Heart right ventricle (tissue), 16 donors: Measurements from ENCODE around the gene KLHL29. TPM values are rescaled to one million over a fixed set of nuclear protein-coding genes. Genes with fewer than 3 reads are reported as not detected.
A peak's percentile ranks its signal among the peaks of the same experiment; 100 is the strongest.

Experiments
- ATAC-seq, 8 donors: fragments of 200-7000 bp; cut with Tn5 transposase; one replicate each; pipeline ENCODE4 v1.9.1; 2020; ENCODE audit warnings: mild to moderate bottlenecking in 8 of 8, moderate library complexity in 8 of 8, moderate number of reproducible peaks in 1 of 8
- DNase-seq, 2 donors: peaks; one replicate each; pipeline ENCODE4 v3.0.0-alpha.2; 2020
- H3K27ac ChIP-seq, 10 donors: fragments of 200-600 bp; sonication (generic) in 2 of 10; one replicate each; pipeline versions ENCODE4 v1.5.0 to v1.8.0; 2020 to 2022; ENCODE audit warnings: mild to moderate bottlenecking in 3 of 10
- H3K27me3 ChIP-seq, 7 donors: fragments of 200-600 bp; one replicate each; pipeline ENCODE4 v1.8.0; 2021 to 2022; ENCODE audit warnings: mild to moderate bottlenecking in 2 of 7
- H3K36me3 ChIP-seq, 9 donors: fragments of 200-600 bp; sonication (generic) in 1 of 9; one replicate each; pipeline versions ENCODE4 v1.5.0 to v1.8.0; 2020 to 2022; ENCODE audit warnings: mild to moderate bottlenecking in 2 of 9
- H3K4me1 ChIP-seq, 9 donors: fragments of 200-600 bp; sonication (generic) in 1 of 9; one replicate each; pipeline versions ENCODE4 v1.5.0 to v1.8.0; 2020 to 2022; ENCODE audit warnings: mild to moderate bottlenecking in 4 of 9
- H3K4me3 ChIP-seq, 10 donors: fragments of 200-600 bp; sonication (generic) in 2 of 10; one replicate each; pipeline versions ENCODE4 v1.5.0 to v1.8.0; 2020 to 2022; ENCODE audit warnings: mild to moderate bottlenecking in 7 of 10, moderate library complexity in 2 of 10
- H3K9me3 ChIP-seq, 11 donors: fragments of 200-600 bp in 10 of 11; sonication (generic) in 2 of 11; one replicate each; pipeline versions ENCODE4 v1.5.0 to v1.8.0; 2013 to 2022; ENCODE audit warnings: mild to moderate bottlenecking in 2 of 11, control low read depth in 1 of 11, moderate library complexity in 1 of 11
- WGBS, 2 donors: extraction: QIAGEN DNeasy Blood & Tissue Kit; methylation state at CpG; one replicate each; pipeline ENCODE4 v1.1.7; 2013; ENCODE audit warnings: inconsistent platforms in 1 of 2; 5-methylcytosine and 5-hydroxymethylcytosine counted together
- intact Hi-C, 10 donors: fragments of 100-400 bp; cut with DNase I; formaldehyde crosslinking; loops; one replicate each; pipeline versions ENCODE4 v1.11.1 to v1.14.2; 2022
- polyA plus RNA-seq, 2 donors: library from polyadenylated mRNA; stranded (reverse); fragments of 200-250 nt; gene quantifications; one replicate each; pipeline ENCODE4 v1.2.3, GENCODE V29; 2013
- total RNA-seq, 10 donors: library from RNA; stranded (reverse); fragmentation: NEBNext Ultra II Directional in 3 of 10; extraction: Animal tissue kit (Norgen Biotek cat#: 25700) in 3 of 10; gene quantifications; one replicate each; pipeline versions ENCODE4 v1.2.1 to v1.2.4, GENCODE V29; 2021 to 2023
- TF ChIP-seq, protein P1 (sequence below), 9 donors: fragments of 200-600 bp; sonication (generic) in 2 of 9; IDR thresholded peaks; one replicate each; pipeline versions ENCODE4 v1.5.0 to v1.8.0; 2021 to 2022; ENCODE audit warnings: antibody characterized with exemption in 9 of 9, mild to moderate bottlenecking in 5 of 9, moderate library complexity in 1 of 9
- donor health status: Arrhythmogenic right ventricular cardiomyopathy.
- donor health status: ischemic (EF 13 %, LVEDD 7.1; RV severe dilation, severe dysfunction).
- donor health status: healthy with polysubstance abuse.
- donor health status: DM: no; HTN: yes; CAD: no.
- donor health status: DM: no; HTN: no; CAD: no.
- donor health status: ischemic (EF 25% LVEDD 6.9; RV normal size, moderate dysfunction).
- donor health status: ischemic (EF 25% LVEDD 5.7; RV mildly dilated, moderate dysfunction).
- donor health status: healthy.
- donor health status: DM: yes; HTN: yes; CAD: no.
- donor health status: Ischemic cardiomyopathy.
- donor health status: ischemic (EF 35%, LVEDD 5.7; RV mildly dilated, moderate dysfunction).
- donor health status: nonischemic (EF 11% LVEDD 7.7; RV severe dilation, severe dysfunction).
- donor health status: DM: yes; HTN: yes; CAD: no.
- donor health status: PGD.
- donor health status: ischemic (EF 29% LVEDD 5.4; RV normal size, mild dysfunction).
- donor health status: nonischemic (EF 23%, LVEDD 6.1; RV moderate dilation, normal function).

Gene KLHL29
- total and polyA plus RNA-seq, 12 donors: 0.71 to 1.5 (median 1.0) TPM

GRCh38 chr2:23448906-23449305 lies 63.9 kb downstream of the KLHL29 start:
- H3K4me1 ChIP-seq: peaks cover 0 to 28% (median 0%) of the 10 kb centered on the region in 9 donors
- H3K27ac ChIP-seq: no peak overlapping the region
- intact Hi-C loops: no loop called here
- H3K9me3 ChIP-seq: no peaks in the 10 kb centered on the region
- TF ChIP-seq, protein P1, sequence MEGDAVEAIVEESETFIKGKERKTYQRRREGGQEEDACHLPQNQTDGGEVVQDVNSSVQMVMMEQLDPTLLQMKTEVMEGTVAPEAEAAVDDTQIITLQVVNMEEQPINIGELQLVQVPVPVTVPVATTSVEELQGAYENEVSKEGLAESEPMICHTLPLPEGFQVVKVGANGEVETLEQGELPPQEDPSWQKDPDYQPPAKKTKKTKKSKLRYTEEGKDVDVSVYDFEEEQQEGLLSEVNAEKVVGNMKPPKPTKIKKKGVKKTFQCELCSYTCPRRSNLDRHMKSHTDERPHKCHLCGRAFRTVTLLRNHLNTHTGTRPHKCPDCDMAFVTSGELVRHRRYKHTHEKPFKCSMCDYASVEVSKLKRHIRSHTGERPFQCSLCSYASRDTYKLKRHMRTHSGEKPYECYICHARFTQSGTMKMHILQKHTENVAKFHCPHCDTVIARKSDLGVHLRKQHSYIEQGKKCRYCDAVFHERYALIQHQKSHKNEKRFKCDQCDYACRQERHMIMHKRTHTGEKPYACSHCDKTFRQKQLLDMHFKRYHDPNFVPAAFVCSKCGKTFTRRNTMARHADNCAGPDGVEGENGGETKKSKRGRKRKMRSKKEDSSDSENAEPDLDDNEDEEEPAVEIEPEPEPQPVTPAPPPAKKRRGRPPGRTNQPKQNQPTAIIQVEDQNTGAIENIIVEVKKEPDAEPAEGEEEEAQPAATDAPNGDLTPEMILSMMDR (IDR thresholded peaks at IDR 0.05): no peak
- H3K4me3 ChIP-seq: no peak overlapping the region
- WGBS, 2 donors: 79 to 84% methylated on average over 2 of the region's 2 CpGs
- no peak for DNase-seq
- H3K36me3 ChIP-seq: no peaks in the 10 kb centered on the region
- no peaks in the 10 kb centered on the region for H3K27me3 ChIP-seq
- no peak for ATAC-seq

DNA sequence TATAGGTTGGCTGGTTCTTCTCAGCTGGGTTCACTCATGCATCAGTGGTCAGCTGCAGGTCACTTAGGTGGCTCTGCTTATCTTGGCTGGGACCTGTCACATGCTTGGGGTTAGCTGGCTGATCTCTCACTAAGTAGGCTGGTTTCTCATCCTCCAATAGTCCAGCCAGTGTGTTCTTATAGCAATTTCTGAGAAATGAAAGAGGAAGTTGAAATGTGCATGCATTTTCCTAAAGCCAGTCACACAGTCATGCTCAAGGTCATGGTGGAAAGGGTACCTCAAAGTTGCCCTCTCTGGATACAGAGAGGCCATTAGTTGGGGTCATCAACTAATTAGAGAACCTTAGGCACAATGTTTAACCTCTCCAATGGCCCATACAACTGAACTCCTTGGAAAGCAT lies 64.4 kb downstream of the KLHL29 start:
- ATAC-seq (peak in 3 of 8 donors; percentile 17 to 32 (median 18)), DNase-seq (no peak)
- H3K4me1 ChIP-seq: peaks cover 0 to 32% (median 0%) of the 10 kb centered on the region in 9 donors
- no peaks in the 10 kb centered on the region for H3K27me3 ChIP-seq
- H3K27ac ChIP-seq: no peak overlapping the region
- H3K36me3 ChIP-seq: no peaks in the 10 kb centered on the region
- TF ChIP-seq, protein P1 (IDR thresholded peaks at IDR 0.05): no peak
- no peak overlapping the region for H3K4me3 ChIP-seq
- no peaks in the 10 kb centered on the region for H3K9me3 ChIP-seq
- intact Hi-C loops: no loop called here

- WGBS, 2 donors: 80 to 88% methylated on average over 14 of the region's 14 CpGs
- H3K9me3 ChIP-seq: no peaks in the 10 kb centered on the region
- DNase-seq (no peak), ATAC-seq (peak in 7 of 8 donors; percentile 24 to 79 (median 69))
- H3K4me1 ChIP-seq: peaks cover 0 to 36% (median 3%) of the 10 kb centered on the region in 9 donors
- H3K4me3 ChIP-seq: no peak overlapping the region
- peak overlapping the region in 1 of 10 donors; percentile 19 for H3K27ac ChIP-seq
- TF ChIP-seq, protein P1 (IDR thresholded peaks at IDR 0.05): no peak
- H3K27me3 ChIP-seq: no peaks in the 10 kb centered on the region
- H3K36me3 ChIP-seq: no peaks in the 10 kb centered on the region
- intact Hi-C loops: no loop called here
Measured at GRCh38 chr2:23449831-23450331, 64.9 kb downstream of the KLHL29 start.

GRCh38 chr2:23452372-23452771 lies 67.4 kb downstream of the KLHL29 start:
- Histone ChIP-seq H3K27ac (no peak overlapping the region), H3K4me1 (peaks cover 0 to 40% (median 5%) of the 10 kb centered on the region in 9 donors), H3K36me3 (no peaks in the 10 kb centered on the region), H3K4me3 (no peak overlapping the region), H3K27me3 (peaks cover 0 to 5% (median 0%) of the 10 kb centered on the region in 7 donors), H3K9me3 (no peaks in the 10 kb centered on the region)
- WGBS, 2 donors: 63 to 66% methylated on average over 5 of the region's 5 CpGs
- ATAC-seq (no peak), DNase-seq (no peak)
- intact Hi-C loops: no loop called here
- TF ChIP-seq, protein P1 (IDR thresholded peaks at IDR 0.05): no peak
